Retinal pigment epithelial cell (primary cell): ENCODE data around the gene SDC3.

Source experiments
- DNase-seq: peaks from one replicate; pipeline ENCODE4 v3.0.0-alpha.2; 2010; ENCODE audit warnings: low read depth
- H3K4me3 ChIP-seq: 2 replicates; pipeline ENCODE4 v1.5.1; 2011; ENCODE audit warnings: mild to moderate bottlenecking, low read length, control low read depth, moderate library complexity
- CTCF ChIP-seq: conservative IDR thresholded peaks from 2 replicates; pipeline ENCODE4 v1.5.1; 2011; ENCODE audit warnings: low read depth, low read length, control low read depth, inconsistent platforms

SDC3 gene

GRCh38 chr1:30823969-30824735 is 84.4 kb downstream of the SDC3 start:
- DNase-seq: peak; percentile 98
- peak overlapping the region; percentile 59 for H3K4me3 ChIP-seq
- TF ChIP-seq CTCF: no peak

- no peak for DNase-seq
- no peak for TF ChIP-seq CTCF
- H3K4me3 ChIP-seq: peak overlapping the region; percentile 20
Measured at GRCh38 chr1:30823627-30823968, 85.0 kb downstream of the SDC3 start.

- no peak for DNase-seq
- no peak for TF ChIP-seq CTCF
- H3K4me3 ChIP-seq: no peak overlapping the region
Measured at GRCh38 chr1:30822966-30823581, 85.5 kb downstream of the SDC3 start.

GRCh38 chr1:30822006-30822405 is 86.6 kb downstream of the SDC3 start:
- no peak for DNase-seq
- TF ChIP-seq CTCF: no peak
- no peak overlapping the region for H3K4me3 ChIP-seq

GRCh38 chr1:30820299-30820698 is 88.3 kb downstream of the SDC3 start:
- H3K4me3 ChIP-seq: no peak overlapping the region
- TF ChIP-seq CTCF: no peak
- no peak for DNase-seq
